NCI-H146 (cell line): ENCODE measurements around the gene GABRP.
"Not testable (repeated sequence)": the region's sequence is repeated elsewhere in the genome, so short reads cannot be mapped to it uniquely, and the experiment has no call there.

ENCODE experiments used
- DNase-seq: peaks from one replicate; lab custom pipeline; 2025; lab: John Stamatoyannopoulos, UW

Gene GABRP

DNA sequence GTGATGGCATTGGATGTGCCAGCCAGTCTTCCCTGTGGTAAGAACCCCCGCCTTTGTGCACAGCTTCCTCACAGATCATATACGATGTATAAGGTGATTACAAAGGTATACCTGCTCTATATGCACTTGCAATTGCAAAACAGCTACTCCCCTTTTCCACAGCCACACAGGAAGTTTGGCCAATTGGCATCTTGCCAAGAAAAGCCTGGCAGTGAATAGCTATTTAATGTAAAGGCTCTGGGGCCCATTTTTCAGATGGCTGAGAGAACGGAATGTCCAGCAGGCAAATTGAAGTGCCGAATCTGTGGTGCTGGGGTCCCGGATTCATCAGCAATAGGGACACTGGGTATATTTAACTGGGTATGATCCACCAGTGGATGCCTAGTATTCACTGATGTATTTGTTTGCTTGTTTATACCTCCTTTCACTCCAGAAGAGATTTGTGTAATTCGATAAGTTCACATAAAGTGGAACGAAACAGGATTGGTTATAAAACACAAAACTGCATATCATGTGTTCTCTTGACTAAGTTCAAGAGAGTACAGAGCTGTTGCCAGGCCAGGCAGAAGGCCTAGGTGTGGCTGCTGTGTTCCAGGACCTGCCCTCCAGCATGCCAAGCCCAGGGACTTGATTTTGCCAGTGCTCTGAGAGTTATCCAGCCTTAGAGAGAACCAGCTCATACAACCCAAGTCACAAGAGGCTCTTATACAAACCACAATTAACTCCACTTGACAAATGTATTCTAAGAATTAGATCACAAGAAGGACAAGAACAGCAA lies 27.7 kb upstream of the GABRP start:
- DNase-seq, result peak; percentile 7

DNA sequence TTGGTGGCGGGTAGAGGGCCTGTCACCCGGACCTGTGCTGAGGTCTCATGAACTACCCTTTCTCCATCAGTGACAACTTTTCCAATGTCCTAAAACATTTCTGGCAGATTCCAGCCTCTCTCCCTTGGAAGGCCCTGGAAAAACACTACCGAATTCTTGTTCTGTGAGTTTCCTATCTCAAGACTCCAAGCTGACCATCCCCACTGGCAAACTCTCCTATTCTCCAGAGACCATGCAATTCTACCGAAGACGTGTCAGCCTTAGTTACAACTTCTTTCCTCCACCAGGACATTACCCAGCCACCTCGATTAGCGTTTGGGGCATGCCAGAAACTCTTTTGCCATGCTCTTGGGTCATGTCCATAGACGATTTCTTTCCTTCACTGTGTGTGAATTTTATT lies 26.8 kb upstream of the GABRP start:
- no peak for DNase-seq

DNA sequence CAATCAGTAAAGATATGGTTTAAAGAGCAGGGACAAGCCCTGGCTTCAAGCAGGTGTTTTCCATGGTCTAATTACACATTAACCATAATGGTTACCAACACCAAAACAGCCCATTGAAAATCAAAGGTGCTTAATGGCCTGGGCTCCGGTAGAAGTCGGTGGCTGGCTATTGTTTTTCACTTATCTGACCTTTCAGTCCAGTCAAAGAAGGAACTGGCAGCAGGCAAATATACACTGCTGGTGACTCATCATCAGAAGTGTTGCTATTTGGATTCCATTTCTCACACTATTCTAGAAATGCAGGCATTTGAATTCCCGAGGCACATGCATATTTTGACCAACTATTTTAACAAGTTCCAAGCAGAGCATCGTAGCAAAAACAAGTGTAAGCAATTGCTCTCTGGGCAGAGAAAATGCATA lies 26.3 kb upstream of the GABRP start:
- peak; percentile 33 for DNase-seq

DNA sequence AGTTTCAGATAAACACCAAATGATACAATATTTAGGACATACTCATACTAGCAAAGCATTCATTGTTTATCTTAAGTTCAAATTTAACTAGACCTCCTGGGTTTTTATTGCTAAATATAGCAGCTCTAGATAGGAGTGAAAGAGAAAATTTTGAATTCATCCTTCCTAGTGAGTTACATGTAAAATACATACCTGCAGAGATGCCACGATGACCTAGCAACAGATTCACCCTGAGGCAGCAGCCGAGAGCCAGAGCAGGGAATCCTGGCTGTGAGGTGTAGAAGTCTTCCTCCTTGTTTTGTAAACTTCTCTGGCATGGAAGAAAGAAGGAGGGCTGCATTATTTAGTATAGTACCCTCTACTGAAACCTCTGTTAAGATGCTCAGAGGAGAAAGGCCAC lies 25.9 kb upstream of the GABRP start:
- no peak for DNase-seq

DNA sequence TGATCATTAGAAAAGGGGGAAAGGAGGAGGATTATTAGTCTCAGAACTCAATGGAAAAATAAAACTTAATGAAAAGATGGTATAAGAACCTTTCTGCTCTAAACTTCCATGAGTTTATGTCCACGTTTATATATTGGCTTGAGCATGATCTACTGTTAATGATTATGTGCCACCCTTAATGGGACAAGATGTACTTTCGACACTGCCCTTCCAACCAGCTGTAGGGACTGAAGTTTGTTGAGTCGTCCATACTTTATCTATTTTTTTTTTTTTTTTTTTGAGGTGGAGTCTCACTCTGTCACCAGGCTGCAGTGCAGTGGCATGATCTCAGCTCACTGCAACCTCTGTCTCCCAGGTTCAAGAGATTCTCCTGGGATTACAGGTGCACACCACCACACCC lies 25.0 kb upstream of the GABRP start:
- no peak for DNase-seq

DNA sequence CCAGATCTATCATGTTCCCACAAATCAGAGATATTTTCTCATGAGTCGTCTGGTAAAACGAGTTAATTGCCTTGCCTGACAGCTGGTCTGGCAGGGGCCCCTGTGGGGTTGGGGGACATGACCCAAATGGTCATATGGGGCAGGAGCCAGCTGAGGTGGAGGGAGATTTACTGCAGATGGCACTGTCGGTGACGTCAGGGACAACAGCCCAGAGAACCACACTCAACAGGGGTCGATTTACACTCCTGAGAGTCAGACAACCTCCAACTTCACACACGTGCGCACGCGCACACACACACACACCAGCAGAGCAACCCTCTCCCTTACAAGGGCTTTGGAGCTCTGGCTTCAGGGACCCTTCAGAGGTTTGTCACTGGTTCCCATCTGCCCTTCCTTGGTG lies 23.4 kb upstream of the GABRP start:
- no peak for DNase-seq

DNA sequence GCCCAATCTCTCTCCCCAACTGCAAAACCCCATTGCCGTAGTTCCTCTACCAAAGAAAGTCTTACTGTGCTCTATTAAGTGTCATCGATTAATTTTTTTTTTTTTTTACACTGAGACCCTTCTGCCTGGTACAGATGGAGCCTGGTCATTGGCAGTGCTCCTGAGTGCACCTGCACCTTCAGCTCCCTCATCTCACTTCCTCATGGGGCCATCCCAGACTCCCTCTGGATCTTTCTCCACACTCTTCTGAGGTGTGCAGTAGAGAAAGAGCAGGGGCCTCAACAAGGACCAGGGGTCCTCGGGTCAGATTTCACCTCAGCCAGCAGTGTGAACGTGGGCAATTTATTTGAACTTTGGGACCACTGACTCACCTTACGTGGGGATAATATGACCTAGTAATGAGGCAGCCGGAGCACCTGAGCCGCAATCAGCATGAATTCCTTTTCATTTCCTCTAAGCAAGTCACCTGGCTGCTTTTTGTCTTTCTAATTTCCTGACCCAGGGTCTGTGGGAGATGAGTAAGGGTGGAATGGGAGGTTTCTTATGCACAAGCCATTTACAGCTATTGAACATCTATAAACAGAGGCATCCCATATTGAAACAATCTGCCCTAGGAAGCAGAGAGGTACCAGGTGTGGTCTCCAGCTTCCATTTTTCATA lies 22.3 kb upstream of the GABRP start:
- no peak for DNase-seq

DNA sequence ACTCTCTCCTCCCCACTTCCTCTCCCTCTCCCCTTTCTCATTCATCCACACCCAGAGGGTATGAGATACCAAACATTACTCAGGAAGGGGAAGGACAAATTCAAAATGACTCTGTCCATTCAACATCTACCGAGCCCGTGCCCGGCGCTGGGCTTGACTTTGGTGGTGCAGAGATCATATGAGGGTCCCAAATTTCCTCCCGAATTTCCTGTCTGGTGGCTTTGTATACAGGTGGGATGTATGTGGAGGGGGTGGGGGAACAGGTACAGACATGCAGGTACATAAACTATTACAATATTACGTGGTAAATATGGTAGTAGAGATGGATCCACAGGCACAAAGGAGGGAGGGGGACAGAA lies 21.8 kb upstream of the GABRP start:
- no peak for DNase-seq

DNA sequence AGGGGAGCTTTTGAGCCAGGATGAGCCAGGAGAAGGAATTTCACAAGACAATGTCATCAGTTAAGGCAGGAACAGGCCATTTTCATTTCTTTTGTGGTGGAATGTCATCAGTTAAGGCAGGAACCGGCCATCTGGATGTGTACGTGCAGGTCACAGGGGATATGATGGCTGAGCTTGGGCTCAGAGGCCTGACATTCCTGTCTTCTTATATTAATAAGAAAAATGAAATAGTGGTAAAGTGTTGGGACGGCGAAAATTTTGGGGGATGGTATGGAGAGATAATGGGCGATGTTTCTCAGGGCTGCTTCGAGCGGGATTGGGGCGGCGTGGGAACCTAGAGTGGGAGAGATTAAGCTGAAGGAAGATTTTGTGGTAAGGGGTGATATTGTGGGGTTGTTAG lies 21.2 kb upstream of the GABRP start:
- not testable (repeated sequence) for DNase-seq

DNA sequence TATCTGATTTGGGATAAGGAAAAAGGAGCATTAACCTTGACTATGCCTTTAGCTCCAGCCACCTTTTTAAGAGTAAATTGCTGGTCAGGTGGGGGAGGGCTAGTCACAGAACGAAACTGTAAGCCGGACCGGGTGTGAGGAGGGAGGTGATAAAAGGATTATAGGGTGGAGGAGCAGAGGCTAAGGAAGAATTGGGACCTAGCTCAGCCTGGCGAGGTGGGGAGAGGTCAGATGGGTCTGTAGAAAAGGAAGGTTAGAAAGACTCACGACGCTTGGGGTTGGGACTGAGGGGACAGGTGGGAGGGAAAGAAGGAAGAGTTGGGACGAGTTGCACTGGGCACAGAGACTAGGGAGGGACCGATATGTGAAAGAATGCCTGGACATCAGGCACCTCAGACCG lies 17.7 kb upstream of the GABRP start:
- DNase-seq, result not testable (repeated sequence)

DNA sequence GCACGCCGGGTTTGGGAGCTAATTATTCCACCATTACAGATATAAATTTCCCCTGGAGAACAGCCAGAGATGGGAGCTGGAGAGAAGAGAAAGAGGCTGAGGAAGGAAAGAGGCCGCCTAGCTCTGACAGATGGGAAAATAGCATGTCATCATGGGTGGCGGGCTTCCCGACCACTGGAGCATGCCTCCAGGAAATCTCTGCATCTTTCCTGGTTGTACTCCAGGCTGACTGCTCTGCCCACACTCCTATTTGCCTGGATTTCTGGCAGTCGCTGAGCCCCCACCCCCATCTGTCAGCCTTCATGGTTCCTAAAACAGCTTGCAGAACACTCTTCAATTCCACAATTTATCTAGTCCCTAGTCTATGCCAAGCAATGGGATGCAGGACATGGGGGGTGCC lies 14.3 kb upstream of the GABRP start:
- DNase-seq, result no peak

DNA sequence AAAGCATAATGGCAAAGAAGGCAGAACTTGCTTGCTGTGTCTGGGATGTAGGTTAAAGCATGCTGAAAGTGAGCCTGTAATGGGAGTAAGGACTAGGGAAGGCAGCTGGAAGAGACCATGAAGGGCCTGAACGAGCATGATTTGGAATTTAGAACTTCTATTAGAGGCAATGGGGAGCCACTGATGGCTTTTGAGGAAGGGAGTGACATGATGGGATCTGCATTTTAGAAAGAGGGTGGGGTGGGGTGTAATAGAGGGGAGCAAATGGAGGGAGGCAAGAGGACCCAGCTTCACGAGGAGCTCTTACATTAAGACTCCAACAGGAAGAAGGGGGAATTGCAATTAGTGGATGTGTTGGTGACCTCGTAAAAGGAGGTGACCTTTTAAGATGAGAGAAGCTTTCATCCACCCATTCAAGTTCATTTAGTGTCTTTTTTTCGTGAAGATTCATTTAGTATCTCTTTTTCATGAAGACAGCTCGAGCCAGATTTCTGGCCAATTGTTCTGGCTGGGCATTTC lies 13.6 kb upstream of the GABRP start:
- DNase-seq, result no peak

DNA sequence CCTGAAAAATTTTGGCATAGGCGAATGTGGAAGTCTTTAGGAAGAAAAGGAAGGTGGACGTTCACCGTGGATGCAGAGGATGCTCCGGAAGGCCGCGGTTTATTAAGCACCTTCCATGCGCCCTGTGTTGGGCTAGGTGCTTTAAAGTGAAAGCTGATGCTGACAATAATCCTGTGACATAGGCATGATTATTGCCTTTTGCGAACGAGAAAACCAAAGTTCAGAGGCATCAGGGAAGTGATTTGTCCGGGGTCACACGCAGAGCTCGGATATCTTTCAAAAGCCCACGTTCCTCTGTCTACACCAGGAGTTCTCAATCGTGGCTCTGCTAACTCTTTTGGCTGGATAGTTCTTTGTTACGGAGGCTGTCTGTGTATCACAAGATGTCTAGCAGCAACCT lies 12.0 kb upstream of the GABRP start:
- no peak for DNase-seq

DNA sequence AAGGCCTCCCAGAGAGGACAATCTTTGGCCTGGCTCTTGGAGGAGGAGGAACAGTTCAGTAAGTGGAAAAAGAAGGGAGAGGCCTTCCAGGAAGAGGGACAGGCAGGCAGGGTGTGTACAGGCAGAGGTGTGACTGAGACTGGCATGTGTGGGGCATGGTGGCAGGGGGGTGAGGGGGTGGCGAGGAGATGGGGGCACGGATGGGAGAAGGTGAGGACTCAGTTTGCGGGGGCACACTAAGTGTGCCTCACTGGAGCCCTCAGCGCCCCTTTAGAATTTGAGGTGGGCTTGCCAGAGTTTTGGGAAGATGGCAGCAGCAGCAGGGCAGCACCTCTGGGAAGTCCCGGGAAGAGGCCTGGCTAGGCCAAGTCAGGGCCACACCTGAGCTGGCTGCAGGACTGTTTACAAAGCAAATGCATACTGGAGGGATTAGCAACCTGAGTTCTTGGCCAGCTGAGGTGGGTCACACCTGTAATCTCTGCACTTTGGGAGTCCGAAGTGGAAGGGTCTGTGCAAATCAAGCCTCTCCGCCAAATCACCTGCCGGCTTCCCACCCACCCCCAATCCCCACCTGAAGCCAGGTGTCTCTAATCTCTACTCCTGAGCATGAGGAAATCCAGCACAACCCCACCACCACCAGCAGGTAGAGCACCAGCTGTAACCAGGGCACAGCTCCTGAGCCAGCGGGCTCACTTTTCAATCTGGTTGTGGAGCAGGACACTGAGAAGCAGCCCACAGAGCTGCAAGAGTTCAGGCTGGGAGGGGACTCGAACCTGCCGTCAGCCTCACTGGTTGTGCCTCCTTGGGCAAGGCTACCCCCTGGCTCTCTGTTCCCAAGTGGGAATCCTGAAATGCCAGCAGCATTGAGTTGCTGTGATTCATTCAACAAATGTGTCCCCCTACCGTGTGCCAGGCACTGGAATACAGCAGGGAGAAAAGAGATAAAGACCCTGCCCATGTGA lies 10.2 kb upstream of the GABRP start:
- no peak for DNase-seq

DNA sequence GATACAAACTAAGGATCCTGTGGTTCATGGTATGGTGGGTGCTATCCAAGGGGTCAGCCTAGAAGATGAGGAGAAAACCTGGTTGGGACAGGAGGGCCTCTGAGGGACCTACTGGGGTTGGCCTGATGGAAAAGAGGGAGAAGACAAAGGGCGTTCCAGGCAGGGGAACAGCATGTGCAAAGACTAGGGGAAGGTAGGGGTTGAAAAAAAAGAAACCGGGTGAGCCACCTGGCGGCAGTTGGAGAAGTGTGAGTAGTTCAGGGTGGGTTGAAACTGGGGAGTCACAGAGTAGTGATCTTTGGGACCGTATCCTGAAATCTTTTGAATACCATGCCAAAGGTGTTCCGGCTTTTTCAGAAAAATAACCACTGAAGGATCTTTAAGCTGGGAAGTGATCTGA lies 8.7 kb upstream of the GABRP start:
- DNase-seq, result no peak

DNA sequence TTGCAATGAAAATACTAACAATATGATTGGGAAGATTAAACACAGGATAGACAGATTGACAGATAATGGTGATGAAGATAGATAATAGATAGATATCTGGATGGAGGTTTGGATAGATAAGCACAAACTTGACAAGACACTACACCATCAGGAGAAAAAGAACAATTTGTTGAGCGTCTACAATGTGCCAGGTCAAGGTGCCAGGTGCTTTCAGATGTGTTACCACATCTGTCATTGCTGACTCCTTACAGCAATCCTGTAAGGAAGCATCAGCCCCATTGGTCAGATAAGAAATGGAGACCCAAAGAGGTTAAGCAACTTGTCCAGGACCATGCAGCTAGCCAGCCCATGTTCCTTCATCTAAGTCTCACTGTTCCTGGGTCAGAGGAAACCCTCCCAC lies 1.6 kb upstream of the GABRP start:
- no peak for DNase-seq

DNA sequence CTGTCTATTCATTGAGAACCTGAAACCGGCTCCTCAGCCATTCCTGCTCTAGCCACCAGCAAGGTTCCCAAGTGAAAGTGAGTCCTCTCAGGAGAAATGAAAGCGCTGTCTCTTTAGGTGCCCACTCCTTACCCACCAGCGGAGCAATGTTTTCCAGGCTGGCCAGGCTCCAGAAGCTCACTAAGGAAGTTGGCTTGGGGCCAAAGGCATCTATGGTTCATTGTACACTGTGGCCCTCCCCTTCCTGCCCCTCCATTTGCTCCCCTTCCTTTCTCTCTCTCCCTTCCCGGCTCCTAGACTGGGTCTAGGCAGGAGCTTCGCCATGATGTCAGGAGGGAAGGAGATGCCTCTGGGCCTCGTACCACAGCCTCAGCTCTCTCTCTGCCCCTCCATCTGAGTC lies 1.1 kb upstream of the GABRP start:
- DNase-seq, result no peak

DNA sequence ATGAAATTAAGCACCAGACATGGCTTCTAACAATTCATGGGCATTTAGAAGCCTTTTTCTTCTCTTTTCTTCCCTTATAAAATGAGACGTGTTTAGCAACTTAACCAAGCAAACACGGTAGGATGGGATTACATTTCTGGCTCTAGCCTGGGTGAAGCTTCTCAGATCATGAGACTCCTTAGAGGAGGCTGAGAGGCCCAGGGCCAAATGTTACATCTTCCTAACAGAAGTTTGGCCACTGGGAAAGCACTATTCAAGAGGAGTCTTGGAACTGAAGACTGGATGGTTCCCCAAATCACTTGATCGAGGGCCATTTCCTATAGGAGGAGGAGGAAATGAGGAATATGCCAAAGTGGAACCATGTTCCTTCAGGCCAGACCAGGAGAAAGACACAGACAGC lies 1.9 kb downstream of the GABRP start:
- no peak for DNase-seq

DNA sequence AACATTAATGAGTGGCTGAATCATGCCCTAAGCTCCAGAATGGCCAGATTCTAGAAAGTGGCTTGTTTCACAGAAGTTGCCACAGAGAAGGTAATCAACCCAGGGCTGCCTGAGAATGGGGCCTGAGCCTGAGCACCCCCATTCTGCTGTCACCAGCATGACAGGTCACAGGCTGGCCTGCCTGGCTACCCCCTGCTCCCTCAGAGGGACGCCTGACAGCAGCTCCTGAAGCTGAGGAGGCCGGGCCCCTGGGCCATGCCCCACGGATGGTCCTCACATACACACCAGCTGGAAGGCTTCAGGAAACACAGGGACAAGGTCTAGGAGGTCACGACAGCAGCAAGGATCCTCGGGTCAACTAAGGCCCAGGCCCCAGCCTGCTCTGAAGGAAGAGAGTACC lies 3.7 kb downstream of the GABRP start:
- DNase-seq, result no peak

DNA sequence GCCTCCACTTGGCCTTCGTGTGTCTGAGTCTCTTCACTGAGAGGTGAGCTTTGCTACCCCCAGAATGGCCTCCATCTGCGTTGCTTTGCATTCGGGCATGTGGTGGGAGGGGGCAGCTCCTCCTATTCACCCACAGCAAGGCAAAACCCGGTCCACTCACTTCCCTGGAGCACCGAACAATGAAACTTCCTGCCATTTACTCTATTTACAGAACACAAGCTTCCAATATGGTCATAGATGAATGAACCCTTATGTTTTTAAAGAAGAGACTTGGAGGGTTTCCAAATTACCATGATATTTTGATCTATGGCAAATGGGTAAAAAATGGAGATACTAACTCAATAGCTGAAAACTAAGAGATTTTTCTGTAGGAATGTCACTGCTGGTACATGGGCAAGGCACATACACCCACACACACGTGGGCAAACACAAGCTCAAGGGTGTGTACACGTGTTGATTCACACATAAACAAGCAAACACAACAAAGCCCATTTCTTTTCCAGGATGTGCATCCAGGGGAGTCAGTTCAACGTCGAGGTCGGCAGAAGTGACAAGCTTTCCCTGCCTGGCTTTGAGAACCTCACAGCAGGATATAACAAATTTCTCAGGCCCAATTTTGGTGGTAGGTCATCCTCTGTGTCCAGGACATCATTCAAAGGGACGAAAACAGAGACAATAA lies 5.2 kb downstream of the GABRP start:
- DNase-seq, result no peak

DNA sequence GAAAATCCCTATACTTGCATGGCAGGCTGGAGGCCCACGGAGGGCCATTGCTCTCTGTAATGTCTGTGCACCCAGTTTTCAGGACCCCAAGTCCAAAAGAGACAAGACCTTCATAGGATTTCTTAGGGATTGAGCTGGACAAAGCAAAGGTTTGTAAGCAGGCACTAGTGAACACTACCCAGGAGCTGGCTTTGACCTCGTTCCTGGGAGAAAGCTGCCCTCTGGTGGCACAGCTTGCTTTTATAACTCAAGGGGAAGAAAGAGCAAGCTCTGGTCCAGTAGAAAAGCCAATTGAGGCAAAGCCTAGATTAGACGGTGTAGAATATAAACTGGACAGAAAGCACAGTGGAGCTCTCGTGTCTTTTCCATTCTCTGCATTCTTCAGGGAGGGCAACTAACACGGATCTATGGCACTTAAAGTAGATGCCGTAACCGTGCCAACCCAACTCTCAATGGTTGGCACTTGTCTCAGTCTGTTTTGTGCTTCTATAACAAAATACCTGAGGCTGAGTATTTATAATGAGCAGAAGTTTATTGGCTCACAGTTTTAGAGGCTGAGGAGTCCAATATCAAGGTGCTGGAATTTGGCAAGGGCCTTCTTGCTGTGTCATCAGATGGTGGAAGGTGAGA lies 7.9 kb downstream of the GABRP start:
- peak; percentile 60 for DNase-seq

DNA sequence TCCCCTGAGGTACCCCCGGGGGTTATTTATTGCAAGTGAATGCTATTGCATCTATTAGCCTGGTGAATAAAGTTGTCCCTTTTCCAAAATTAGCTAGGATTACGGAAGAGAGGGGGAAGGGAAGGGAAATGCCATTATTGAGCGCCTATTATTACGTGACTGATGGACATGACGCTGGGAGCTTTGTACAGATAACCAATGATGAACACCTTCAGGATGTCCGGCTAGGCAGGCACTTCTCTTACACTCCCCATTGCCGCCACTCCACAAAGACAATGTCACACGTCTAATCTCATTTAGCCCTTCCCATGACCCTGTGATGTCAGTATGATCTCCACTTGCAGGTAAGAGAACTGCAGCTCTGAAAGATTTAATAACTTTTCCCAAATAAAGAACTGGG lies 9.4 kb downstream of the GABRP start:
- DNase-seq, result no peak
